Head of caudate nucleus (tissue), 42 donors: Measurements from ENCODE around the gene SCARF1.

ENCODE experiments used
- DNase-seq, 42 donors: peaks; one replicate each; pipeline versions ENCODE4 v3.0.0 to v3.0.0-alpha.2; 2020 to 2021; ENCODE audit warnings: mixed read lengths in 7 of 42
- intact Hi-C: fragments of 100-400 bp; cut with DNase I; formaldehyde crosslinking; loops from one replicate; pipeline ENCODE4 v1.15.0; 2022

The SCARF1 gene

GRCh38 chr17:1648963-1649843 lies 3.7 kb upstream of the SCARF1 start:
- peak; percentile 88 to 98 (median 95) for DNase-seq
- intact Hi-C loops: loop anchor here (5.0 kb wide), 1 partner anchor 72 kb away; no protein-coding TSS in a partner anchor

- intact Hi-C loops: loop anchor here (5.0 kb wide), 1 partner anchor 71 kb away; no protein-coding TSS in a partner anchor
- DNase-seq: peak in 24 of 42 donors; percentile 17 to 60 (median 47)
Observed at GRCh38 chr17:1648173-1648962, 2.8 kb upstream of the SCARF1 start.

GRCh38 chr17:1647802-1648171 lies 2.3 kb upstream of the SCARF1 start:
- no peak for DNase-seq
- intact Hi-C loops: loop anchor here (5.0 kb wide), 1 partner anchor 70 kb away; no protein-coding TSS in a partner anchor

GRCh38 chr17:1646199-1646875 lies 805 bp upstream of the SCARF1 start:
- intact Hi-C loops: loop anchor here (5.0 kb wide), 1 partner anchor 69 kb away; no protein-coding TSS in a partner anchor

GRCh38 chr17:1644493-1645206 lies 882 bp downstream of the SCARF1 start:
- DNase-seq: no peak
- intact Hi-C loops: loop anchor here (5.0 kb wide), 1 partner anchor 67 kb away; no protein-coding TSS in a partner anchor

More at GRCh38 chr17:1646199-1646875, 805 bp upstream of the SCARF1 start:
- no peak for DNase-seq

GRCh38 chr17:1643999-1644492 lies 1.5 kb downstream of the SCARF1 start:
- intact Hi-C loops: no loop called here
- no peak for DNase-seq

GRCh38 chr17:1643293-1643998 lies 2.1 kb downstream of the SCARF1 start:
- DNase-seq: peak in 23 of 42 donors; percentile 16 to 63 (median 44)
- intact Hi-C loops: no loop called here

- DNase-seq: peak in 1 of 42 donors; percentile 39
- intact Hi-C loops: no loop called here
Observed at GRCh38 chr17:1641065-1641403, 4.5 kb downstream of the SCARF1 start.

- intact Hi-C loops: no loop called here
- peak in 36 of 42 donors; percentile 33 to 81 (median 56) for DNase-seq
Observed at GRCh38 chr17:1640329-1641064, 5.0 kb downstream of the SCARF1 start.

GRCh38 chr17:1639549-1640180 lies 5.9 kb downstream of the SCARF1 start:
- intact Hi-C loops: no loop called here
- DNase-seq: no peak

GRCh38 chr17:1638624-1639300 lies 6.8 kb downstream of the SCARF1 start:
- intact Hi-C loops: no loop called here
- DNase-seq: no peak

GRCh38 chr17:1638171-1638590 lies 7.4 kb downstream of the SCARF1 start:
- DNase-seq: peak in 3 of 42 donors; percentile 25 to 40 (median 30)
- intact Hi-C loops: no loop called here

GRCh38 chr17:1636732-1637285 lies 8.7 kb downstream of the SCARF1 start:
- intact Hi-C loops: no loop called here
- no peak for DNase-seq

GRCh38 chr17:1635675-1636465 lies 9.7 kb downstream of the SCARF1 start:
- no peak for DNase-seq
- intact Hi-C loops: no loop called here
